A549 (cell line): ENCODE data around the gene DTNA. TPM values are rescaled to one million over a fixed set of nuclear protein-coding genes. Genes with fewer than 3 reads are reported as not detected.

ENCODE experiments used
- ATAC-seq, 2 experiments: fragments of 200-7000 bp in 1 of 2; fragments of >200 bp in 1 of 2; cut with Nextera tagmentation in 1 of 2; cut with Tn5 transposase in 1 of 2; 3 replicates each; pipeline versions ENCODE4 v1.8.0 to v1.9.1; 2018 to 2020; ENCODE audit warnings: mild to moderate bottlenecking in 1 of 2, moderate library complexity in 1 of 2
- CTCF ChIA-PET: fragments of 300-600 bp; sonication (Branson Sonifier 250); formaldehyde crosslinking; extraction: SDS; loops from one replicate; lab custom pipeline; 2021; ENCODE audit warnings: antibody characterized with exemption, inconsistent platforms; lab: Yijun Ruan, JAX
- POLR2A ChIA-PET: fragments of 350-600 bp; formaldehyde crosslinking; extraction: SDS; loops from one replicate; lab custom pipeline; 2021; ENCODE audit warnings: antibody characterized with exemption, inconsistent platforms; lab: Yijun Ruan, JAX
- DNase-seq, 2 experiments: peaks; one replicate each; pipeline versions ENCODE4 v3.0.0 to v3.0.0-alpha.2; 2011 to 2016; ENCODE audit warnings: low read depth in 1 of 2, low spot score in 1 of 2
- FAIRE-seq: peaks from 2 replicates; lab custom pipeline; 2011; peaks lifted over from hg19 to GRCh38; lab: Jason Lieb, UNC
- H3K27ac ChIP-seq, 2 experiments: fragments of >200 bp; sonication (Bioruptor Twin); formaldehyde crosslinking; 3 replicates each; pipeline ENCODE4 v1.5.1; 2016 to 2017
- H3K4me1 ChIP-seq: fragments of >200 bp; sonication (Bioruptor Twin); formaldehyde crosslinking; 3 replicates; pipeline ENCODE4 v1.6.1; 2016
- H3K4me2 ChIP-seq: fragments of >200 bp; sonication (Bioruptor Twin); formaldehyde crosslinking; 3 replicates; pipeline ENCODE4 v1.6.1; 2016
- H3K4me3 ChIP-seq: fragments of >200 bp; sonication (Bioruptor Twin); formaldehyde crosslinking; 3 replicates; pipeline ENCODE4 v1.5.1; 2016
- H3K9me3 ChIP-seq: fragments of >200 bp; sonication (Bioruptor Twin); formaldehyde crosslinking; 3 replicates; pipeline ENCODE4 v1.6.1; 2016
- CEBPB ChIP-seq, 2 experiments: fragments of >200 bp in 1 of 2; sonication (Bioruptor Twin) in 1 of 2; formaldehyde crosslinking in 1 of 2; IDR thresholded peaks; 2 replicates each; pipeline ENCODE4 v1.6.1; 2012 to 2016
- CHD2 ChIP-seq: fragments of 150-350 bp; IDR thresholded peaks from 2 replicates; pipeline ENCODE4 v1.6.1; 2014; ENCODE audit warnings: low read length; ENCODE audit not compliant: partially characterized antibody
- FOSB ChIP-seq: fragments of 250-450 bp; sonication (Bioruptor Pico); IDR thresholded peaks from 2 replicates; pipeline ENCODE4 v1.5.0; 2020; ENCODE audit warnings: mild to moderate bottlenecking, moderate library complexity
- FOSL2 ChIP-seq, 2 experiments: fragments of 450-650 bp in 1 of 2; fragments of >200 bp in 1 of 2; sonication (Bioruptor Twin) in 1 of 2; formaldehyde crosslinking; IDR thresholded peaks; 2 replicates each; pipeline versions ENCODE4 v1.5.0 to v1.6.1; 2016 to 2020; ENCODE audit warnings: mild to moderate bottlenecking in 1 of 2, moderate library complexity in 1 of 2
- FOXS1 ChIP-seq: fragments of 250-450 bp; sonication (Bioruptor Pico); IDR thresholded peaks from 2 replicates; pipeline ENCODE4 v1.5.0; 2020; ENCODE audit warnings: mild to moderate bottlenecking, moderate library complexity
- HEYL ChIP-seq: fragments of 250-450 bp; sonication (Bioruptor Pico); IDR thresholded peaks from 2 replicates; pipeline ENCODE4 v1.8.0; 2021; ENCODE audit warnings: mild to moderate bottlenecking, moderate library complexity
- JUNB ChIP-seq: fragments of >200 bp; sonication (Bioruptor Twin); formaldehyde crosslinking; IDR thresholded peaks from 2 replicates; pipeline ENCODE4 v1.6.1; 2016
- MAFK ChIP-seq: fragments of 450-650 bp; IDR thresholded peaks from 2 replicates; pipeline ENCODE4 v1.6.1; 2014; ENCODE audit not compliant: partially characterized antibody
- MYC ChIP-seq: IDR thresholded peaks from 2 replicates; pipeline ENCODE4 v1.6.1; 2012; ENCODE audit warnings: mild to moderate bottlenecking, inconsistent platforms, low read length, improper control_type of control experiment, borderline replicate concordance
- NR3C1 ChIP-seq: fragments of >200 bp; sonication (Bioruptor Twin); formaldehyde crosslinking; IDR thresholded peaks from 3 replicates; pipeline ENCODE4 v1.6.1; 2017
- POLR2AphosphoS2 ChIP-seq: conservative IDR thresholded peaks from 2 replicates; pipeline ENCODE4 v1.6.1; 2012; ENCODE audit warnings: low read length, improper control_type of control experiment, inconsistent platforms
- RARB ChIP-seq: fragments of 250-450 bp; sonication (Bioruptor Pico); IDR thresholded peaks from 2 replicates; pipeline ENCODE4 v1.8.0; 2021; ENCODE audit warnings: mild to moderate bottlenecking, moderate library complexity
- RFX5 ChIP-seq: fragments of 450-650 bp; IDR thresholded peaks from 2 replicates; pipeline ENCODE4 v1.7.1; 2014; ENCODE audit warnings: antibody characterized with exemption, mild to moderate bottlenecking, moderate library complexity
- SMC3 ChIP-seq: fragments of >200 bp; sonication (Bioruptor Twin); formaldehyde crosslinking; IDR thresholded peaks from 3 replicates; pipeline ENCODE4 v1.6.1; 2018; ENCODE audit warnings: inconsistent platforms
- TP53 ChIP-seq: fragments of 250-450 bp; sonication (Bioruptor Pico); IDR thresholded peaks from 2 replicates; pipeline ENCODE4 v1.5.0; 2021; ENCODE audit warnings: mild to moderate bottlenecking, moderate library complexity
- ZC3H11A ChIP-seq: fragments of 450-650 bp; IDR thresholded peaks from 2 replicates; pipeline ENCODE4 v1.6.1; 2014; ENCODE audit warnings: antibody characterized with exemption, mild to moderate bottlenecking
- ZFP36 ChIP-seq: fragments of 450-650 bp; IDR thresholded peaks from 2 replicates; pipeline ENCODE4 v1.6.1; 2014; ENCODE audit warnings: borderline replicate concordance; ENCODE audit not compliant: partially characterized antibody
- WGBS: methylation state at CpG from one replicate; pipeline ENCODE4 v1.1.6; 2017; ENCODE audit errors: missing lambda C conversion rate; 5-methylcytosine and 5-hydroxymethylcytosine counted together
- polyA plus RNA-seq, 4 experiments: library from polyadenylated mRNA; depleted of rRNA in 3 of 4; stranded (reverse); fragments of >200 nt; fragmentation: RNase III in 1 of 4; extraction: RNeasy Plus Mini Kit Qiagen cat#74134 plus additional on column Dnase treatment in 1 of 4; gene quantifications; 2 replicates in 3 of 4; 3 replicates in 1 of 4; pipeline ENCODE4 v1.2.3, GENCODE V29; 2011 to 2017
- TF ChIP-seq, protein P1 (sequence below): fragments of >200 bp; sonication (Bioruptor Twin); formaldehyde crosslinking; IDR thresholded peaks from 3 replicates; pipeline ENCODE4 v1.6.1; 2016
- TF ChIP-seq, protein P2 (sequence below): fragments of >200 bp; sonication (Bioruptor Twin); formaldehyde crosslinking; IDR thresholded peaks from 2 replicates; pipeline ENCODE4 v1.6.1; 2016
- TF ChIP-seq, protein P3 (sequence below): fragments of >200 bp; sonication (Bioruptor Twin); formaldehyde crosslinking; IDR thresholded peaks from 3 replicates; pipeline ENCODE4 v1.5.1; 2016
- TF ChIP-seq, protein P4 (sequence below): fragments of 250-450 bp; sonication (Bioruptor Pico); IDR thresholded peaks from 2 replicates; pipeline ENCODE4 v1.5.0; 2021; ENCODE audit warnings: mild to moderate bottlenecking, moderate library complexity, borderline replicate concordance
- TF ChIP-seq, protein P5 (sequence below): IDR thresholded peaks from 2 replicates; pipeline ENCODE4 v1.6.1; 2012; ENCODE audit warnings: low read depth, borderline replicate concordance

DTNA gene
- polyA plus RNA-seq, 2 of the 4 experiments (the other 2 are of a cell fraction) = 0.12 TPM; not detected in 1

DNA sequence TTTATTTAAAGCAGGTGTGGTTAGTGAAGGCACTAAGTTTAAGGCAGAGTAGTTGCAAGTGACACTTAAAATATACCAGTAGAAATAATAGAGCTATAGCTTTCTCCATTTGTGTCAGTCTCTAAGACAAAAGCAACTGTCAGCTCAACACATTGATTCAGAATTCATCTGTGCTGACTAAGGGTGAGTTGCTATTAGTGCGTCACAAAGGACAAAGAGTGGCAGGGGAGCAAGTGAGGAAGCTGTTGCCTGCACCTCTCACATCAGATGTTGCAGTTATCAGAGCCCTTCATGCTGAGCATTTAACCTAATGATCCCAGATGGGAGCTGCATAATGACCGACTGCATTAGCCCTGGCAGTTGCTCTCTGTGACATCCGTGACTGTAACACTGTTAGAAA is 138.6 kb downstream of the DTNA start:
- FAIRE-seq = no peak
- no peak overlapping the region for H3K4me2 ChIP-seq
- no peak overlapping the region for H3K27ac ChIP-seq
- ChIA-PET CTCF (no interaction called here), POLR2A (no interaction called here)
- TF ChIP-seq MYC (no peak), POLR2AphosphoS2 (no peak)
- TF ChIP-seq, protein P1, sequence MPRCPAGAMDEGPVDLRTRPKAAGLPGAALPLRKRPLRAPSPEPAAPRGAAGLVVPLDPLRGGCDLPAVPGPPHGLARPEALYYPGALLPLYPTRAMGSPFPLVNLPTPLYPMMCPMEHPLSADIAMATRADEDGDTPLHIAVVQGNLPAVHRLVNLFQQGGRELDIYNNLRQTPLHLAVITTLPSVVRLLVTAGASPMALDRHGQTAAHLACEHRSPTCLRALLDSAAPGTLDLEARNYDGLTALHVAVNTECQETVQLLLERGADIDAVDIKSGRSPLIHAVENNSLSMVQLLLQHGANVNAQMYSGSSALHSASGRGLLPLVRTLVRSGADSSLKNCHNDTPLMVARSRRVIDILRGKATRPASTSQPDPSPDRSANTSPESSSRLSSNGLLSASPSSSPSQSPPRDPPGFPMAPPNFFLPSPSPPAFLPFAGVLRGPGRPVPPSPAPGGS = no peak
- WGBS = 34% methylated on average over 3 of the region's 3 CpGs
- ATAC-seq = no peak
- H3K4me3 ChIP-seq = no peak overlapping the region
- DNase-seq = no peak
- H3K4me1 ChIP-seq = no peaks in the 10 kb centered on the region
- H3K9me3 ChIP-seq = no peaks in the 10 kb centered on the region

DNA sequence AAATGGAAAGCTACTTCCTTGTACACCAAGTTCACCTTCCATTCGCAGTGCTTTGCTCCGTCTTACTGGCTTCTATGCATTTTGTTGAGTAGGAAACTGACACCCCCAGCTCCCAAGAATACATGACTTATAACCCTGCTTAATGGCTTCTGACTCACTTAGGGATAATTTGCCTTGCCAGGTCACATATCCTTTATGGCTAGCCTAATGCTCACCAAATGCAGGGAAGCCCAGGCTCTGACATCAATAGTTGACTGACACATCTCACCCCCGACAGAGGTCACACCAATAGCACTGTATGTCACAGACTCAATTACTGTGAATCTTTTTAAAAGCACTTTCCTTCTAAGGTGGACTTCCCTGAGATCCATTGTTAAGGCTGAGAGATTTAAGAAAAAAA is 147.2 kb downstream of the DTNA start:
- POLR2A ChIA-PET = no interaction called here
- H3K4me3 ChIP-seq = no peak overlapping the region
- FAIRE-seq (no peak), DNase-seq (no peak), ATAC-seq (no peak)
- no peak overlapping the region for H3K27ac ChIP-seq
- no peak overlapping the region for H3K4me2 ChIP-seq
- 75% methylated on average over 3 of the region's 3 CpGs for WGBS
- H3K9me3 ChIP-seq = no peaks in the 10 kb centered on the region
- no peak for TF ChIP-seq ZC3H11A
- TF ChIP-seq ZFP36 = no peak
- TF ChIP-seq, protein P2, sequence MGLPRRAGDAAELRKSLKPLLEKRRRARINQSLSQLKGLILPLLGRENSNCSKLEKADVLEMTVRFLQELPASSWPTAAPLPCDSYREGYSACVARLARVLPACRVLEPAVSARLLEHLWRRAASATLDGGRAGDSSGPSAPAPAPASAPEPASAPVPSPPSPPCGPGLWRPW = no peak
- TF ChIP-seq, protein P3, sequence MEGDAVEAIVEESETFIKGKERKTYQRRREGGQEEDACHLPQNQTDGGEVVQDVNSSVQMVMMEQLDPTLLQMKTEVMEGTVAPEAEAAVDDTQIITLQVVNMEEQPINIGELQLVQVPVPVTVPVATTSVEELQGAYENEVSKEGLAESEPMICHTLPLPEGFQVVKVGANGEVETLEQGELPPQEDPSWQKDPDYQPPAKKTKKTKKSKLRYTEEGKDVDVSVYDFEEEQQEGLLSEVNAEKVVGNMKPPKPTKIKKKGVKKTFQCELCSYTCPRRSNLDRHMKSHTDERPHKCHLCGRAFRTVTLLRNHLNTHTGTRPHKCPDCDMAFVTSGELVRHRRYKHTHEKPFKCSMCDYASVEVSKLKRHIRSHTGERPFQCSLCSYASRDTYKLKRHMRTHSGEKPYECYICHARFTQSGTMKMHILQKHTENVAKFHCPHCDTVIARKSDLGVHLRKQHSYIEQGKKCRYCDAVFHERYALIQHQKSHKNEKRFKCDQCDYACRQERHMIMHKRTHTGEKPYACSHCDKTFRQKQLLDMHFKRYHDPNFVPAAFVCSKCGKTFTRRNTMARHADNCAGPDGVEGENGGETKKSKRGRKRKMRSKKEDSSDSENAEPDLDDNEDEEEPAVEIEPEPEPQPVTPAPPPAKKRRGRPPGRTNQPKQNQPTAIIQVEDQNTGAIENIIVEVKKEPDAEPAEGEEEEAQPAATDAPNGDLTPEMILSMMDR = no peak
- no peak for TF ChIP-seq FOSL2 (IDR thresholded peaks at IDR 0.05)
- no peak for TF ChIP-seq FOSL2 (CRISPR knock-in tag; IDR thresholded peaks at IDR 0.05)
- TF ChIP-seq FOXS1 = no peak
- TF ChIP-seq RFX5 = no peak
- no peak for TF ChIP-seq RARB (CRISPR knock-in tag)
- TF ChIP-seq NR3C1 = no peak
- TF ChIP-seq CEBPB (IDR thresholded peaks at IDR 0.05) = no peak
- no peak for TF ChIP-seq JUNB
- TF ChIP-seq CHD2 = no peak
- TF ChIP-seq, protein P4, sequence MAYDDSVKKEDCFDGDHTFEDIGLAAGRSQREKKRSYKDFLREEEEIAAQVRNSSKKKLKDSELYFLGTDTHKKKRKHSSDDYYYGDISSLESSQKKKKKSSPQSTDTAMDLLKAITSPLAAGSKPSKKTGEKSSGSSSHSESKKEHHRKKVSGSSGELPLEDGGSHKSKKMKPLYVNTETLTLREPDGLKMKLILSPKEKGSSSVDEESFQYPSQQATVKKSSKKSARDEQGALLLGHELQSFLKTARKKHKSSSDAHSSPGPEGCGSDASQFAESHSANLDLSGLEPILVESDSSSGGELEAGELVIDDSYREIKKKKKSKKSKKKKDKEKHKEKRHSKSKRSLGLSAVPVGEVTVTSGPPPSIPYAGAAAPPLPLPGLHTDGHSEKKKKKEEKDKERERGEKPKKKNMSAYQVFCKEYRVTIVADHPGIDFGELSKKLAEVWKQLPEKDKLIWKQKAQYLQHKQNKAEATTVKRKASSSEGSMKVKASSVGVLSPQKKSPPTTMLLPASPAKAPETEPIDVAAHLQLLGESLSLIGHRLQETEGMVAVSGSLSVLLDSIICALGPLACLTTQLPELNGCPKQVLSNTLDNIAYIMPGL (CRISPR knock-in tag) = no peak
- TF ChIP-seq, protein P5, sequence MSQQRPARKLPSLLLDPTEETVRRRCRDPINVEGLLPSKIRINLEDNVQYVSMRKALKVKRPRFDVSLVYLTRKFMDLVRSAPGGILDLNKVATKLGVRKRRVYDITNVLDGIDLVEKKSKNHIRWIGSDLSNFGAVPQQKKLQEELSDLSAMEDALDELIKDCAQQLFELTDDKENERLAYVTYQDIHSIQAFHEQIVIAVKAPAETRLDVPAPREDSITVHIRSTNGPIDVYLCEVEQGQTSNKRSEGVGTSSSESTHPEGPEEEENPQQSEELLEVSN = no peak
- no peak for TF ChIP-seq HEYL (CRISPR knock-in tag)
- TF ChIP-seq SMC3 = no peak
- TF ChIP-seq TP53 (CRISPR knock-in tag) = no peak
- TF ChIP-seq MAFK = no peak
- no peak for TF ChIP-seq FOSB (CRISPR knock-in tag)
- CTCF ChIA-PET = no interaction called here
- 0 out of 3 replicates have a peak, but pooled peaks cover 3% of the 10 kb centered on the region for H3K4me1 ChIP-seq
